Keratinocyte (primary cell): ENCODE results near the gene RPS27L. TPM values are rescaled to one million over a fixed set of nuclear protein-coding genes. Genes with fewer than 3 reads are reported as not detected.

ENCODE experiments used
- DNase-seq: peaks from one replicate; pipeline ENCODE4 v3.0.0-alpha.2; 2011; ENCODE audit warnings: low read depth, missing footprints, low spot score
- FAIRE-seq: peaks from 2 replicates; lab custom pipeline; 2011; peaks lifted over from hg19 to GRCh38; lab: Jason Lieb, UNC
- H2AFZ ChIP-seq: 2 replicates; pipeline ENCODE4 v1.6.0; 2012; ENCODE audit warnings: low read length, control low read depth, inconsistent platforms; ENCODE audit not compliant: control insufficient read depth
- H3K27ac ChIP-seq: 2 replicates; pipeline ENCODE4 v1.5.1; 2011; ENCODE audit warnings: low read length; ENCODE audit not compliant: control insufficient read depth, insufficient read depth
- H3K27me3 ChIP-seq: 3 replicates; pipeline ENCODE4 v1.6.0; 2011; ENCODE audit warnings: low read length; ENCODE audit not compliant: control insufficient read depth, insufficient read depth; ENCODE audit errors: extremely low read depth
- H3K36me3 ChIP-seq, 2 experiments: 2 replicates in 1 of 2; 3 replicates in 1 of 2; pipeline ENCODE4 v1.5.1; 2011; ENCODE audit warnings: low read length in 2 of 2, mild to moderate bottlenecking in 1 of 2; ENCODE audit not compliant: control insufficient read depth in 2 of 2, insufficient read depth in 2 of 2; ENCODE audit errors: extremely low read depth in 1 of 2
- H3K4me1 ChIP-seq: 3 replicates; pipeline ENCODE4 v1.5.1; 2011; ENCODE audit warnings: low read length; ENCODE audit not compliant: control insufficient read depth, insufficient read depth; ENCODE audit errors: extremely low read depth
- H3K4me2 ChIP-seq: 3 replicates; pipeline ENCODE4 v1.6.0; 2011; ENCODE audit warnings: low read depth, low read length; ENCODE audit not compliant: control insufficient read depth, insufficient read depth; ENCODE audit errors: extremely low read depth
- H3K4me3 ChIP-seq, 3 experiments: fragments of 200-600 bp in 1 of 3; sonication (generic) in 1 of 3; 2 replicates in 2 of 3; 3 replicates in 1 of 3; pipeline ENCODE4 v1.5.1; 2011 to 2016; ENCODE audit warnings: low read length in 3 of 3, mild to moderate bottlenecking in 3 of 3, control low read depth in 2 of 3, inconsistent platforms in 1 of 3, low read depth in 1 of 3, mixed read lengths in 1 of 3, mixed run types in 1 of 3, moderate library complexity in 1 of 3; ENCODE audit not compliant: control insufficient read depth in 2 of 3, insufficient read depth in 2 of 3; ENCODE audit errors: extremely low read depth in 1 of 3
- H3K79me2 ChIP-seq: 2 replicates; pipeline ENCODE4 v1.6.0; 2012; ENCODE audit warnings: low read length; ENCODE audit not compliant: control insufficient read depth, insufficient read depth
- H3K9ac ChIP-seq: 3 replicates; pipeline ENCODE4 v1.6.0; 2011; ENCODE audit warnings: low read length; ENCODE audit not compliant: control insufficient read depth, insufficient read depth; ENCODE audit errors: extremely low read depth
- H3K9me1 ChIP-seq: 3 replicates; pipeline ENCODE4 v1.6.0; 2011; ENCODE audit warnings: low read length; ENCODE audit not compliant: control insufficient read depth, insufficient read depth; ENCODE audit errors: extremely low read depth
- H3K9me3 ChIP-seq: 2 replicates; pipeline ENCODE4 v1.5.1; 2012; ENCODE audit warnings: low read depth, low read length; ENCODE audit not compliant: control insufficient read depth
- H4K20me1 ChIP-seq: 3 replicates; pipeline ENCODE4 v1.6.0; 2011; ENCODE audit warnings: low read length; ENCODE audit not compliant: control insufficient read depth, insufficient read depth; ENCODE audit errors: extremely low read depth
- CTCF ChIP-seq, 3 experiments: IDR thresholded peaks in 1 of 3; conservative IDR thresholded peaks in 1 of 3; optimal IDR thresholded peaks in 1 of 3; 2 replicates in 2 of 3; 3 replicates in 1 of 3; pipeline versions ENCODE3 to v1.5.1; 2011; ENCODE audit warnings: low read length in 3 of 3, mild to moderate bottlenecking in 3 of 3, moderate library complexity in 2 of 3, control low read depth in 1 of 3, inconsistent platforms in 1 of 3; ENCODE audit not compliant: insufficient read depth in 2 of 3; ENCODE audit errors: extremely low read depth in 1 of 3
- EZH2 ChIP-seq: IDR thresholded peaks from one replicate; pipeline ENCODE4 v1.6.1; 2012; ENCODE audit warnings: inconsistent platforms, mild to moderate bottlenecking, low read length, moderate library complexity
- dilution Hi-C: fragments of 300-500 bp; cut with MboI; formaldehyde crosslinking; loops from one replicate; pipeline ENCODE4 v1.7.0; 2020; ENCODE audit warnings: low sequenced_read_pairs; ENCODE audit not compliant: extremely low pct_ligation_motif_present
- polyA plus RNA-seq, 5 experiments: library from polyadenylated mRNA; depleted of rRNA in 3 of 5; stranded (reverse) in 3 of 5; stranded (forward) in 1 of 5; unstranded in 1 of 5; fragments of >200 nt; gene quantifications; 1 replicate in 1 of 5; 2 replicates in 3 of 5; 3 replicates in 1 of 5; pipeline versions ENCODE4 v1.2.1 to v1.2.3, GENCODE V29; 2011 to 2012; ENCODE audit warnings: missing spikeins in 2 of 5, low read depth in 1 of 5, low replicate concordance in 1 of 5

The RPS27L gene
- polyA plus RNA-seq, 1 donor (not counting 4 experiments of a cell fraction or from before 2014, with no cell fraction given), result 208 TPM

DNA sequence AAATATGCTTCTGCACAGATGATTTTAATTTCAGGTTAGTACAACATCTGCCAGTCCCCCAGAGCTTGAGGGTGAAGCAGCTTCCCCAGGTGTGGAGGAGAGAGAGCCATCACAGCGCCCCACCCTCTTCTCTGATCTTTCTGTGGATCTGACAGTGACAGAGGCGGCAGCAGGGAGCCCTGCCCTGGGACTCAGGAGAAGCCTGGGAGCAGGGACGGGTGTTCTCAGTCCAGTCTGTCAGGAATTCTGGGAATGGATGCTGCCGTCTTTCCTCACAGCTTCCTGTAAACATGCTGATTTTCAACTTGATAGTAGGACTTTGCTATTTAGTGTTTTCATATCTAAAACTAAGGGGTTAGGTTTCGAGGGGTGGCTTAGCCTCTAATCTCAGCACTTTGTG lies 20.8 kb upstream of the RPS27L start:
- Histone ChIP-seq H3K27ac (peak overlapping the region; percentile 59), H3K9me3 (no peaks in the 10 kb centered on the region), H3K4me1 (peaks cover 22% of the 10 kb centered on the region), H3K79me2 (no peaks in the 10 kb centered on the region), H4K20me1 (no peaks in the 10 kb centered on the region), H3K4me2 (no peak overlapping the region), H3K9me1 (no peaks in the 10 kb centered on the region), H3K36me3 (no peaks in the 10 kb centered on the region), H2AFZ (peak overlapping the region; percentile 63), H3K4me3 (no peak overlapping the region), H3K9ac (peak overlapping the region; percentile 34), H3K27me3 (no peaks in the 10 kb centered on the region)
- no peak for DNase-seq
- TF ChIP-seq CTCF (optimal IDR thresholded peaks at IDR 0.05 in 1 of 3, IDR thresholded peaks at IDR 0.05 in 1 of 3, conservative IDR thresholded peaks at IDR 0.05 in 1 of 3; ENCODE audit: extremely low read depth in 1 of 3, insufficient read depth in 2 of 3, low read length in 3 of 3), result no peak
- no peak for TF ChIP-seq EZH2
- dilution Hi-C loops, result no loop called here
- no peak for FAIRE-seq

GRCh38 chr15:63176302-63176701 lies 19.0 kb upstream of the RPS27L start:
- Histone ChIP-seq H3K4me2 (no peak overlapping the region), H3K9me1 (no peaks in the 10 kb centered on the region), H3K4me1 (peaks cover 22% of the 10 kb centered on the region), H3K9me3 (no peaks in the 10 kb centered on the region), H3K4me3 (no peak overlapping the region), H2AFZ (peak overlapping the region; percentile 12), H3K27ac (peak overlapping the region; percentile 77), H3K9ac (peak overlapping the region; percentile 49), H3K27me3 (no peaks in the 10 kb centered on the region), H3K79me2 (no peaks in the 10 kb centered on the region), H4K20me1 (no peaks in the 10 kb centered on the region), H3K36me3 (no peaks in the 10 kb centered on the region)
- TF ChIP-seq EZH2 (no peak), CTCF (optimal IDR thresholded peaks at IDR 0.05 in 1 of 3, IDR thresholded peaks at IDR 0.05 in 1 of 3, conservative IDR thresholded peaks at IDR 0.05 in 1 of 3; ENCODE audit: extremely low read depth in 1 of 3, insufficient read depth in 2 of 3, low read length in 3 of 3) (no peak)
- dilution Hi-C loops, result no loop called here
- DNase-seq (peak; percentile 90), FAIRE-seq (peak; percentile 83)
